Fibroblast of lung (primary cell): ENCODE data around the gene NEK4.

Source experiments
- EZH2 ChIP-seq: IDR thresholded peaks from 2 replicates; pipeline ENCODE4 v1.5.1; 2012; ENCODE audit warnings: low read length, control low read depth, mild to moderate bottlenecking; ENCODE audit errors: missing control alignments
- TF ChIP-seq, protein P1 (sequence below), 2 donors: IDR thresholded peaks in 1 of 2; conservative IDR thresholded peaks in 1 of 2; 1 replicate in 1 of 2; 2 replicates in 1 of 2; pipeline ENCODE4 v1.5.1; 2011 to 2012; ENCODE audit warnings: low read length in 2 of 2, control low read depth in 1 of 2, inconsistent platforms in 1 of 2, low read depth in 1 of 2, mild to moderate bottlenecking in 1 of 2

DNA sequence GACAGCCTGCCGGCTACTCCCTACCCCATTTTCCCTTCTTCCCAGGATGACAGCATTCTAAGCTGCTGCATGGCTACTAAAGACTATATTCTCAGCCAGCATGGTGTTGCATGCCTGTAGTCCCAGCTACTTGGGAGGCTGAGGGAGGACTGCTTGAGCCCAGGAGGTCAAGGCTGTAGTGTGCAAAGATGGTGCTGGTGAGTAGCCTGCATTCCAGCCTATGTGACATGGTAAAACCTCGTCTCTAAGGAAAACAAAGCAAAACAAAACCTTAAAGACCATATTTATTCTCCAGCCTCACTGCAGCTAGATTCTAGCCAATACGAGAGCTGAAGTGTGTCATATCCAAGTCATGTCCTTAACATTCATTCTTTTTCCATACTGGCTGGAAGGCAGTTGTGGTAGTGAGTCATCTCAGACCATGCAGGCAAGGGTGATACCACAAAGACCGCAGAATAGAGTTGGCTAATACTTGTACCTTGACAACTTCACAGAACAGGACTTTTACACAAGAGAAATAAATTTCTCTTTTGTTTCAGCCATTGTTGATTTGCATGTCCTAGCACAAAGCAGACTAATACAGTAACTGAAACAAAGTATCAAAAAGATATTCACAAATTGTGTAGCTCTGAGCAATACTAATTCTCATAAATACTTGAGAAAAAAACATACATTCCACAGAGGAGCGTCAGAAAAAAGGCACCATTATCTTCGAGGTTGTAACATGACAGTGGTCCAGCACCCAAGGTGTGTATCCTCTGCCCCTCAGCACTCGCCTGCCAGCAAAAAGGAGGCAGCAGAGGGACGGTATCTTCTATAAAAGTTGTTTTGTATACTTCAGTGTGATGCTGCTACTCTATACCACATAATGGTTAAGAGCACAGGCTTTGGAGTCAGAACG is 99.9 kb downstream of the NEK4 start:
- TF ChIP-seq, protein P1, sequence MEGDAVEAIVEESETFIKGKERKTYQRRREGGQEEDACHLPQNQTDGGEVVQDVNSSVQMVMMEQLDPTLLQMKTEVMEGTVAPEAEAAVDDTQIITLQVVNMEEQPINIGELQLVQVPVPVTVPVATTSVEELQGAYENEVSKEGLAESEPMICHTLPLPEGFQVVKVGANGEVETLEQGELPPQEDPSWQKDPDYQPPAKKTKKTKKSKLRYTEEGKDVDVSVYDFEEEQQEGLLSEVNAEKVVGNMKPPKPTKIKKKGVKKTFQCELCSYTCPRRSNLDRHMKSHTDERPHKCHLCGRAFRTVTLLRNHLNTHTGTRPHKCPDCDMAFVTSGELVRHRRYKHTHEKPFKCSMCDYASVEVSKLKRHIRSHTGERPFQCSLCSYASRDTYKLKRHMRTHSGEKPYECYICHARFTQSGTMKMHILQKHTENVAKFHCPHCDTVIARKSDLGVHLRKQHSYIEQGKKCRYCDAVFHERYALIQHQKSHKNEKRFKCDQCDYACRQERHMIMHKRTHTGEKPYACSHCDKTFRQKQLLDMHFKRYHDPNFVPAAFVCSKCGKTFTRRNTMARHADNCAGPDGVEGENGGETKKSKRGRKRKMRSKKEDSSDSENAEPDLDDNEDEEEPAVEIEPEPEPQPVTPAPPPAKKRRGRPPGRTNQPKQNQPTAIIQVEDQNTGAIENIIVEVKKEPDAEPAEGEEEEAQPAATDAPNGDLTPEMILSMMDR (conservative IDR thresholded peaks at IDR 0.05 in 1 of 2, IDR thresholded peaks at IDR 0.05 in 1 of 2; ENCODE audit: low read depth in 1 of 2, low read length in 2 of 2), result no peak
- no peak for TF ChIP-seq EZH2
